Mesothelial cell of epicardium (in vitro differentiated cells): ENCODE measurements around the gene CPLANE2. TPM values are rescaled to one million over a fixed set of nuclear protein-coding genes. Genes with fewer than 3 reads are reported as not detected.

Experiments used
- DNase-seq, 2 experiments: peaks; one replicate each; pipeline ENCODE4 v3.0.0; 2021; ENCODE audit warnings: low spot score in 2 of 2; ENCODE audit not compliant: unreplicated experiment in 2 of 2
- H3K27ac Mint-ChIP-seq: 2 replicates; pipeline ENCODE4 v1.8.0; 2021; ENCODE audit warnings: mixed read lengths
- H3K27me3 Mint-ChIP-seq: 2 replicates; pipeline ENCODE4 v1.8.0; 2021; ENCODE audit warnings: low read depth, mixed read lengths
- H3K36me3 Mint-ChIP-seq: 2 replicates; pipeline ENCODE4 v1.8.0; 2021; ENCODE audit warnings: mixed read lengths
- H3K4me1 Mint-ChIP-seq: 2 replicates; pipeline ENCODE4 v1.8.0; 2021; ENCODE audit warnings: mixed read lengths
- H3K4me3 Mint-ChIP-seq: 2 replicates; pipeline ENCODE4 v1.8.0; 2021; ENCODE audit warnings: mild to moderate bottlenecking, moderate library complexity, mixed read lengths
- H3K9me3 Mint-ChIP-seq: 2 replicates; pipeline ENCODE4 v1.8.0; 2021; ENCODE audit warnings: mixed read lengths
- CTCF ChIP-seq: fragments of 200-600 bp; sonication (generic); IDR thresholded peaks from one replicate; pipeline ENCODE4 v1.5.0; 2021; ENCODE audit warnings: antibody characterized with exemption; ENCODE audit not compliant: unreplicated experiment
- total RNA-seq: library from RNA; stranded (reverse); gene quantifications from 3 replicates; pipeline ENCODE4 v1.2.1, GENCODE V29; 2021

CPLANE2 gene
- total RNA-seq, 1 donor from 2014 or later, result 10.7 TPM

DNA sequence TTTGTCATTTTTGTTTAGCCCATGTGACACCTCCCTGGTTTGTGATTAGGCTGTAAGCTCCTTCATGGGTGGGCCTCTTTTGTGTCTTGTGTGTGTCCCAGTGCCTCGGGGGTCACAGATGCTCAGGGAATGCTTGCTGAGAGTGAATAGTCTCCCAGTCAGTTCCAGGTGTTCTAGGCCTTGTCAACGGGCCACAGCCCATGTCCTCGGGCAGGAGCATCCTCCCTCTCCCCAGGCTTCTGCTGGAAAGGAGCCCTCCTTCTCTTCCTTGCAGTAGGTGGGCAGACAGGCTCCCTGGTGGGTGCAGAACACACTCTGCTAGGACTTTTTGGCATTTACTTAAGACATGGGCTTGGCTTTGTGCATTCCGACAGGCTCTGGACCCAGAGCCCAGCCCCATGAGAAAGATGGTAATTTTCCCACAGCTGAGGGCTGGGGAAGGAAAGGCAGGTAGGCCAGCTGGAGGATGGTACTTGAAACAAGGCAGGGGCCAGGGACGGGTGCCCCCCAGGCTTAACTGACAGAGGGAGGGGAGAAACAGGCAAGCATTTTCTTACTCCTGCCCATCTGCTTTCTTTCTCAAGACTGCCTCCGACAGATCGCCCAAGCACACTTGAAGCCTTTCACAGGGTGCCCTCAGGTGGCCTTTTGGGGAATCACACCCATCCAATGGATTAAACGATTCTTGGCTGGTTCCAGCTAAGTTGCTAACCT, 7.1 kb upstream of the CPLANE2 start:
- peak; percentile 68 for TF ChIP-seq CTCF
- peaks cover 22% of the 10 kb centered on the region for H3K4me1 Mint-ChIP-seq
- H3K4me3 Mint-ChIP-seq, result no peak overlapping the region
- H3K27me3 Mint-ChIP-seq, result no peaks in the 10 kb centered on the region
- H3K36me3 Mint-ChIP-seq, result peaks cover 8% of the 10 kb centered on the region
- H3K9me3 Mint-ChIP-seq, result no peaks in the 10 kb centered on the region
- H3K27ac Mint-ChIP-seq, result no peak overlapping the region
- DNase-seq, result peak in 1 of 2 experiments; percentile 86

- Mint-ChIP-seq H3K9me3 (no peaks in the 10 kb centered on the region), H3K27me3 (no peaks in the 10 kb centered on the region), H3K4me1 (peaks cover 13% of the 10 kb centered on the region), H3K36me3 (peaks cover 8% of the 10 kb centered on the region), H3K27ac (no peak overlapping the region), H3K4me3 (no peak overlapping the region)
- DNase-seq, result no peak
- TF ChIP-seq CTCF, result no peak
These were observed 6.2 kb upstream of the CPLANE2 start for GRCh38 chr1:16243215-16243610.

GRCh38 chr1:16242556-16243214, 5.7 kb upstream of the CPLANE2 start:
- Mint-ChIP-seq H3K4me3 (no peak overlapping the region), H3K27me3 (no peaks in the 10 kb centered on the region), H3K36me3 (peaks cover 7% of the 10 kb centered on the region), H3K9me3 (no peaks in the 10 kb centered on the region), H3K27ac (no peak overlapping the region), H3K4me1 (peaks cover 12% of the 10 kb centered on the region)
- DNase-seq, result no peak
- no peak for TF ChIP-seq CTCF

DNA sequence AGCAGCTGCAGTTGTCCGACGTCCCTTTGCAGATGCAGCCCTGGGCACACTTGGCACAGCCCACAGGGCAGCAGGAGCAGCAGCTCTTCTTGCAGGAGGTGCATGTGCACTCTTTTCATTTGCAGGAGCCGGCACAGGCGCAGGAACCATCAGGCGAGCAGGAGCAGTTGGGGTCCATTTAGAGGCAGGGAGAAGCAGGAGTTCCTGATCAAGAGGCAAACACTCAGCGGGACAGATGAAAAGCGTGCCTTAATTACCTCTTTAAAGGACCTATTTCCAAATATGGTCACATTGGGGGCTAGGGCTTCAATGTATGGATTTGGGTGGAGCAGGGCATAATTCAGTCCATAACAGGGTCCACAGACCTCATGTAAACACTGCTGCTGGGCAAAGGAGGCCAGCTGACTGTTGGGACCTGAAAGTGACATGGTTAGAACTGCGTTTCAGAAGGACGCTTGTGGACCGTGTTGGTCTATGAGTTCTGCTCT, 4.3 kb upstream of the CPLANE2 start:
- Mint-ChIP-seq H3K27ac (no peak overlapping the region), H3K4me3 (no peak overlapping the region), H3K36me3 (no peaks in the 10 kb centered on the region), H3K9me3 (no peaks in the 10 kb centered on the region), H3K4me1 (peaks cover 19% of the 10 kb centered on the region), H3K27me3 (no peaks in the 10 kb centered on the region)
- no peak for TF ChIP-seq CTCF
- DNase-seq, result no peak

DNA sequence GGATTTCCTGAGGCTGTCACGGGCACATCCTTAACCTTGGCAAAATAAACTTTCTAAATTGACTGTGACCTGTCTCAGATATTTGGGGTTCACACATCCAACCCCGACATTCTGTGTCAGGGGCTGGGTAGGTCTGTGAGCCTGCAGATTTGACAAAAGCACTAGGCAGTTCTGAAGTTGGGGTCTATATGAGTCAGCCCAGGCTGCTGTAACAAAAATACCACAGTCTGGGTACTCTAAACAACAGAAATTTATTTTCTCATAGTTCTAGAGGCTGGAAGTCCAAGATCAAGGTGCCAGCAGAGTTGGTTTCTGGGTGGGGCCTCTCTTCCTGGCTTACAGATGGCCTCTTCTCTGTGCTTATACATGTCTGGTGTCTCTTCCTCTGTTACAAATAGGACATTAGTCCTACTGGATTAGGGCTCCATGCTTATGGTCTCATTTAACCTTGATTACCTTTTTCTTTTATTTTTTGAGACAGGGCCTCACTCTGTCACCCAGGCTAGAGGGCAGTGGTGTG, 3.0 kb upstream of the CPLANE2 start:
- H3K4me3 Mint-ChIP-seq, result no peak overlapping the region
- H3K27me3 Mint-ChIP-seq, result no peaks in the 10 kb centered on the region
- peaks cover 25% of the 10 kb centered on the region for H3K4me1 Mint-ChIP-seq
- H3K36me3 Mint-ChIP-seq, result no peaks in the 10 kb centered on the region
- DNase-seq, result no peak
- no peaks in the 10 kb centered on the region for H3K9me3 Mint-ChIP-seq
- no peak for TF ChIP-seq CTCF
- H3K27ac Mint-ChIP-seq, result no peak overlapping the region
